ENCODE measurements around the gene AMPD1. TPM values are rescaled to one million over a fixed set of nuclear protein-coding genes. Genes with fewer than 3 reads are reported as not detected.

Gene AMPD1
- total RNA-seq, 1 donor from 2014 or later = not detected

DNA sequence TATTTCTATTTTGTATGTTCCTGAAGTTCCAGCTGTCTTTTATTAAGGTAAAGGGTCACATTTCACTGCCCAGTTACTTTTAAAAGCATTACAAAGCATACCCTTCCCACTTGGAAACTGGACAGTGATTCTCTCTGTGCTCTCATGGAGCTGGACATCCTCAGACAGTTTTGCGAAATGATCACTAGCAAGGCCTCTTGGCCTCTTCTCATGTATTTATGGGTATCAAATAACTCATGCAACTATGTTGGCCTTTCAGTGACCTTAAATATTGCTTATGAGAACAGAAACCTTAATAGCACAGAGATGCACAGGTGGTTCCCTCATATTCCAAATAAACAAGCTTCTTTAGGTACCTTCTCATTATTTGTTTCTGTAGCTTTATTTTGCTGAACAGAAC, 7.9 kb upstream of the AMPD1 start:
- no peak overlapping the region for H3K27ac Mint-ChIP-seq
- Histone ChIP-seq H3F3A (ENCODE audit: low read depth) (peaks cover 9% of the 10 kb centered on the region), H4K20me1 (ENCODE audit: low read depth) (no peaks in the 10 kb centered on the region), H3K36me3 (peaks cover 7% of the 10 kb centered on the region), H3K9me3 (ENCODE audit: low read depth) (no peaks in the 10 kb centered on the region), H3K79me2 (ENCODE audit: low read depth) (no peaks in the 10 kb centered on the region), H3K27me3 (peaks cover 13% of the 10 kb centered on the region), H3K27ac (no peak overlapping the region), H2AFZ (replicated peaks) (no peak overlapping the region), H3K4me2 (no peak overlapping the region), H3K4me1 (no peaks in the 10 kb centered on the region), H3K4me3 (no peak overlapping the region), H3K9ac (no peak overlapping the region)
- H3K27me3 Mint-ChIP-seq (ENCODE audit: insufficient read depth, low read depth) = peaks cover 5% of the 10 kb centered on the region
- H3K36me3 Mint-ChIP-seq = peaks cover 13% of the 10 kb centered on the region
- no peaks in the 10 kb centered on the region for H3K4me1 Mint-ChIP-seq
- H3K9me3 Mint-ChIP-seq = no peaks in the 10 kb centered on the region
- H3K4me3 Mint-ChIP-seq = no peak overlapping the region
- no peak for DNase-seq (ENCODE audit: low spot score)
- TF ChIP-seq, protein P1, sequence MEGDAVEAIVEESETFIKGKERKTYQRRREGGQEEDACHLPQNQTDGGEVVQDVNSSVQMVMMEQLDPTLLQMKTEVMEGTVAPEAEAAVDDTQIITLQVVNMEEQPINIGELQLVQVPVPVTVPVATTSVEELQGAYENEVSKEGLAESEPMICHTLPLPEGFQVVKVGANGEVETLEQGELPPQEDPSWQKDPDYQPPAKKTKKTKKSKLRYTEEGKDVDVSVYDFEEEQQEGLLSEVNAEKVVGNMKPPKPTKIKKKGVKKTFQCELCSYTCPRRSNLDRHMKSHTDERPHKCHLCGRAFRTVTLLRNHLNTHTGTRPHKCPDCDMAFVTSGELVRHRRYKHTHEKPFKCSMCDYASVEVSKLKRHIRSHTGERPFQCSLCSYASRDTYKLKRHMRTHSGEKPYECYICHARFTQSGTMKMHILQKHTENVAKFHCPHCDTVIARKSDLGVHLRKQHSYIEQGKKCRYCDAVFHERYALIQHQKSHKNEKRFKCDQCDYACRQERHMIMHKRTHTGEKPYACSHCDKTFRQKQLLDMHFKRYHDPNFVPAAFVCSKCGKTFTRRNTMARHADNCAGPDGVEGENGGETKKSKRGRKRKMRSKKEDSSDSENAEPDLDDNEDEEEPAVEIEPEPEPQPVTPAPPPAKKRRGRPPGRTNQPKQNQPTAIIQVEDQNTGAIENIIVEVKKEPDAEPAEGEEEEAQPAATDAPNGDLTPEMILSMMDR (IDR thresholded peaks at IDR 0.05) = no peak
- TF ChIP-seq EZH2 (IDR thresholded peaks at IDR 0.05) (no peak), EZH2phosphoT487 (IDR thresholded peaks at IDR 0.05) (no peak)

GRCh38 chr1:114702737-114703136, 7.4 kb upstream of the AMPD1 start:
- no peak overlapping the region for H3K4me3 Mint-ChIP-seq
- Histone ChIP-seq H3K9me3 (ENCODE audit: low read depth) (no peaks in the 10 kb centered on the region), H3K4me2 (no peak overlapping the region), H3K4me1 (no peaks in the 10 kb centered on the region), H3K27ac (no peak overlapping the region), H3K9ac (no peak overlapping the region), H3F3A (ENCODE audit: low read depth) (peaks cover 9% of the 10 kb centered on the region), H2AFZ (replicated peaks) (no peak overlapping the region), H4K20me1 (ENCODE audit: low read depth) (no peaks in the 10 kb centered on the region), H3K4me3 (no peak overlapping the region), H3K79me2 (ENCODE audit: low read depth) (no peaks in the 10 kb centered on the region), H3K36me3 (peaks cover 3% of the 10 kb centered on the region), H3K27me3 (peaks cover 13% of the 10 kb centered on the region)
- TF ChIP-seq, protein P1 (IDR thresholded peaks at IDR 0.05) = no peak
- no peak for TF ChIP-seq EZH2 (IDR thresholded peaks at IDR 0.05)
- peaks cover 11% of the 10 kb centered on the region for H3K36me3 Mint-ChIP-seq
- no peak overlapping the region for H3K27ac Mint-ChIP-seq
- H3K9me3 Mint-ChIP-seq = no peaks in the 10 kb centered on the region
- no peak for DNase-seq (ENCODE audit: low spot score)
- peaks cover 5% of the 10 kb centered on the region for H3K27me3 Mint-ChIP-seq (ENCODE audit: insufficient read depth, low read depth)
- no peaks in the 10 kb centered on the region for H3K4me1 Mint-ChIP-seq

DNA sequence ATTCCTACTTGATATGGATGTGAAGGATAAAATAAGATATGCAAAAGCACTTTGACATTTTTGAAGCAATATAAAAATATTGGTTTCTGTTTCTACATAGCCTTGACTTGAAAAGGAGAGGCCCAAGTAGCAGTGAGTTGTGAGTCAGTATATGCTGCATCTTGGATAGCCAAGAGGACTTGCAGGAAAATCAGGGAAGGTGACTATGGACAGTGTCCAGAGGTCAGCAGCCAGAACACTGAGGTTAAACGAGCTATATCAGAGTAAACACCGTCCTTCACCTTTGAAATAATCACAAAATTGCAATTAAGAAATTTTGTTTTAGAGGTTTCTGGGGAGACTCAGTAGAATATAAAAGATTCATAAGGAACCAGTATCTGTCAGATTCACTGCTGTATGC, 6.6 kb upstream of the AMPD1 start:
- H3K4me3 Mint-ChIP-seq = no peak overlapping the region
- no peaks in the 10 kb centered on the region for H3K4me1 Mint-ChIP-seq
- no peak overlapping the region for H3K27ac ChIP-seq
- H3K4me3 ChIP-seq = no peak overlapping the region
- no peaks in the 10 kb centered on the region for H3K36me3 ChIP-seq
- H3K27me3 ChIP-seq = peaks cover 13% of the 10 kb centered on the region
- no peak overlapping the region for H2AFZ ChIP-seq (replicated peaks)
- H4K20me1 ChIP-seq (ENCODE audit: low read depth) = no peaks in the 10 kb centered on the region
- no peak overlapping the region for H3K27ac Mint-ChIP-seq
- no peak for DNase-seq (ENCODE audit: low spot score)
- TF ChIP-seq EZH2 (IDR thresholded peaks at IDR 0.05) (no peak), EZH2phosphoT487 (IDR thresholded peaks at IDR 0.05) (no peak)
- TF ChIP-seq, protein P1 (IDR thresholded peaks at IDR 0.05) = no peak
- no peaks in the 10 kb centered on the region for H3K4me1 ChIP-seq
- peaks cover 2% of the 10 kb centered on the region for H3K27me3 Mint-ChIP-seq (ENCODE audit: insufficient read depth, low read depth)
- peaks cover 3% of the 10 kb centered on the region for H3K36me3 Mint-ChIP-seq
- no peak overlapping the region for H3K9ac ChIP-seq
- H3K4me2 ChIP-seq = no peak overlapping the region
- peaks cover 9% of the 10 kb centered on the region for H3F3A ChIP-seq (ENCODE audit: low read depth)
- H3K79me2 ChIP-seq (ENCODE audit: low read depth) = no peaks in the 10 kb centered on the region
- no peaks in the 10 kb centered on the region for H3K9me3 Mint-ChIP-seq
- no peaks in the 10 kb centered on the region for H3K9me3 ChIP-seq (ENCODE audit: low read depth)
